ENCODE results near the gene SMIM45.

Gene SMIM45

GRCh38 chr22:41968601-41969000 lies 16.7 kb downstream of the SMIM45 start:
- no peak for DNase-seq (ENCODE audit: low read depth)

- DNase-seq (ENCODE audit: low read depth): no peak
Observed at GRCh38 chr22:41969110-41969646, 17.2 kb downstream of the SMIM45 start, which contains the start of gene SEPTIN3. Gene SEPTIN3, plus strand, starts transcription at chr22:41969443. Its CDS starts 2,050 bp downstream, at chr22:41971493.

- no peak for DNase-seq (ENCODE audit: low read depth)
Observed at GRCh38 chr22:41970601-41971000, 18.7 kb downstream of the SMIM45 start.

GRCh38 chr22:41971431-41971830 lies 19.5 kb downstream of the SMIM45 start:
- no peak for DNase-seq (ENCODE audit: low read depth)

GRCh38 chr22:41974691-41975290 lies 22.8 kb downstream of the SMIM45 start:
- no peak for DNase-seq (ENCODE audit: low read depth)

GRCh38 chr22:41975299-41976069 lies 23.5 kb downstream of the SMIM45 start:
- DNase-seq (ENCODE audit: low read depth): no peak

- DNase-seq (ENCODE audit: low read depth): no peak
Observed at GRCh38 chr22:41976070-41976901, 24.3 kb downstream of the SMIM45 start.

- no peak for DNase-seq (ENCODE audit: low read depth)
Observed at GRCh38 chr22:41976961-41977566, 25.1 kb downstream of the SMIM45 start.

GRCh38 chr22:41978732-41979131 lies 26.8 kb downstream of the SMIM45 start:
- no peak for DNase-seq (ENCODE audit: low read depth)

- no peak for DNase-seq (ENCODE audit: low read depth)
Observed at GRCh38 chr22:41979423-41980250, 27.7 kb downstream of the SMIM45 start.

- no peak for DNase-seq (ENCODE audit: low read depth)
Observed at GRCh38 chr22:41982865-41983264, 30.9 kb downstream of the SMIM45 start.

GRCh38 chr22:41983513-41984405 lies 31.8 kb downstream of the SMIM45 start:
- no peak for DNase-seq (ENCODE audit: low read depth)

GRCh38 chr22:41987276-41987675 lies 35.3 kb downstream of the SMIM45 start:
- DNase-seq (ENCODE audit: low read depth): no peak

- no peak for DNase-seq (ENCODE audit: low read depth)
Observed at GRCh38 chr22:41989246-41989645, 37.3 kb downstream of the SMIM45 start.

- no peak for DNase-seq (ENCODE audit: low read depth)
Observed at GRCh38 chr22:41991111-41991510, 39.2 kb downstream of the SMIM45 start.

GRCh38 chr22:41992496-41992895 lies 40.5 kb downstream of the SMIM45 start:
- no peak for DNase-seq (ENCODE audit: low read depth)

GRCh38 chr22:41995211-41995610 lies 43.3 kb downstream of the SMIM45 start:
- no peak for DNase-seq (ENCODE audit: low read depth)

GRCh38 chr22:41996826-41997225 lies 44.9 kb downstream of the SMIM45 start:
- no peak for DNase-seq (ENCODE audit: low read depth)

Data from HT1080 (cell line).